ENCODE data around the gene MMP20. TPM values are rescaled to one million over a fixed set of nuclear protein-coding genes. Genes with fewer than 3 reads are reported as not detected.

Gene MMP20
- total RNA-seq, 3 donors from 2014 or later, result not detected

DNA sequence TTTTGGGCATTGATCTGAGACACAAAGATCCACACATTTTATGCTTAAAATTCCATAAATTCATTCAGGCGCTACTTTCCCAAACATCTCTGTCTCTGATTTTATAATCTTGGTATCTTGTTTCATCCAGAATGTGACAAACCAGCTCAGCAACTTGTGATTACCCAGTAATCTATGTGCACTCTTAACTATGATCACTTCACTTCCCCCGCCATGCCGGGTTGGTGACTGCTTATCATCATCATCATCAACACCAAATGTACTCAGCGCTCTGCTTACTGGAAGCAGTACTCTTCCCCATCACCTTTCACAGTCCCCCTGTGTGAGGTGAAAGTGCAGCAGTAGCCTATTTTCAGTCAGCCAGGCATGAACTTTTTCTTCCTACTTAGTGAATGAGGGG lies 79.4 kb downstream of the MMP20 start:
- Histone ChIP-seq H3K4me1 (ENCODE audit: low read depth) (no peaks in the 10 kb centered on the region), H3K4me3 (no peak overlapping the region), H3K36me3 (ENCODE audit: low read depth) (no peaks in the 10 kb centered on the region), H3K9me3 (no peaks in the 10 kb centered on the region)
- ATAC-seq, result no peak
- TF ChIP-seq, protein P1, sequence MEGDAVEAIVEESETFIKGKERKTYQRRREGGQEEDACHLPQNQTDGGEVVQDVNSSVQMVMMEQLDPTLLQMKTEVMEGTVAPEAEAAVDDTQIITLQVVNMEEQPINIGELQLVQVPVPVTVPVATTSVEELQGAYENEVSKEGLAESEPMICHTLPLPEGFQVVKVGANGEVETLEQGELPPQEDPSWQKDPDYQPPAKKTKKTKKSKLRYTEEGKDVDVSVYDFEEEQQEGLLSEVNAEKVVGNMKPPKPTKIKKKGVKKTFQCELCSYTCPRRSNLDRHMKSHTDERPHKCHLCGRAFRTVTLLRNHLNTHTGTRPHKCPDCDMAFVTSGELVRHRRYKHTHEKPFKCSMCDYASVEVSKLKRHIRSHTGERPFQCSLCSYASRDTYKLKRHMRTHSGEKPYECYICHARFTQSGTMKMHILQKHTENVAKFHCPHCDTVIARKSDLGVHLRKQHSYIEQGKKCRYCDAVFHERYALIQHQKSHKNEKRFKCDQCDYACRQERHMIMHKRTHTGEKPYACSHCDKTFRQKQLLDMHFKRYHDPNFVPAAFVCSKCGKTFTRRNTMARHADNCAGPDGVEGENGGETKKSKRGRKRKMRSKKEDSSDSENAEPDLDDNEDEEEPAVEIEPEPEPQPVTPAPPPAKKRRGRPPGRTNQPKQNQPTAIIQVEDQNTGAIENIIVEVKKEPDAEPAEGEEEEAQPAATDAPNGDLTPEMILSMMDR (IDR thresholded peaks at IDR 0.05), result no peak
- DNase-seq, result no peak
- intact Hi-C loops (cut with DNase I, micrococcal nuclease), result no loop called here

DNA sequence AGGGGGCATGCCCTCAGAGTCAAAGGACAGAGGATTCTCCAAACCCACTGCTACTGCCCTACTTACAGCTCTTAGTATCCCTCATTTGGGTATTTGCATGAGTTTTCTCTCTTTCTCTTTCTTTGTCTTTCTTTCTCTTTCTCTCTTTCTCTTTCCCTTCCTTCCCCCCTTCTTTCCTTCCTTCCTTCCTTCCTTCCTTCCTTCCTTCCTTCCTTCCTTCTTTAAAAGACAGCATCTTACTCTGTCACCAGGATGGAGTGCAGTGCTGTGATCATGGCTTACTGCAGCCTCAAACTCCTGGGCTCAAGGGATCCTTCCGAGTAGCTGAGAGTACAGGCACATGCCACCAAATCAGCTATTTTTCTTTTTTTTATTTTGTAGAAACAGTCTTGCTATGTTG lies 80.5 kb downstream of the MMP20 start:
- Histone ChIP-seq H3K36me3 (ENCODE audit: low read depth) (no peaks in the 10 kb centered on the region), H3K9me3 (no peaks in the 10 kb centered on the region), H3K4me1 (ENCODE audit: low read depth) (no peaks in the 10 kb centered on the region), H3K4me3 (no peak overlapping the region)
- intact Hi-C loops (cut with DNase I, micrococcal nuclease), result no loop called here
- no peak for DNase-seq
- TF ChIP-seq, protein P1 (IDR thresholded peaks at IDR 0.05), result no peak
- ATAC-seq, result no peak

DNA sequence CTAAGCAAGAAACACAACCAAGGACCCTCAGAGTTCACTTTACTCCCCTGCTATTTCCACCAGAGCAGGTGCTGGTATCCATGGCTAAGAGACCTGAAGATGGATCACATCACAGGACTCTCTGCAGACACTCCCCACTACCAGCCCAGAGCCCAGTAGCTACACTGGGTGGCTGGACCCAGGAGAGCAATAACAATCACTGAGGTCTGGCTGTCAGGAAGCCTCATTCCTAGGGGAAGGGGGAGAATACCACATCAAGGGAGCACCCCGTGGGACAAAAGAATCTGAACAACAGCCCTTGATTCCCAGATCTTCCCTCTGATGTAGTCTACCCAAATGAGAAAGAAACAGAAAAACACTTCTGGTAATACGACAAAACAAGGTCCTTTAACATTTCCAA lies 85.6 kb downstream of the MMP20 start:
- intact Hi-C loops (cut with DNase I, micrococcal nuclease), result no loop called here
- ATAC-seq (no peak), DNase-seq (no peak)
- Histone ChIP-seq H3K4me3 (no peak overlapping the region), H3K4me1 (ENCODE audit: low read depth) (no peaks in the 10 kb centered on the region), H3K9me3 (no peaks in the 10 kb centered on the region), H3K36me3 (ENCODE audit: low read depth) (no peaks in the 10 kb centered on the region)
- TF ChIP-seq, protein P1 (IDR thresholded peaks at IDR 0.05), result no peak

DNA sequence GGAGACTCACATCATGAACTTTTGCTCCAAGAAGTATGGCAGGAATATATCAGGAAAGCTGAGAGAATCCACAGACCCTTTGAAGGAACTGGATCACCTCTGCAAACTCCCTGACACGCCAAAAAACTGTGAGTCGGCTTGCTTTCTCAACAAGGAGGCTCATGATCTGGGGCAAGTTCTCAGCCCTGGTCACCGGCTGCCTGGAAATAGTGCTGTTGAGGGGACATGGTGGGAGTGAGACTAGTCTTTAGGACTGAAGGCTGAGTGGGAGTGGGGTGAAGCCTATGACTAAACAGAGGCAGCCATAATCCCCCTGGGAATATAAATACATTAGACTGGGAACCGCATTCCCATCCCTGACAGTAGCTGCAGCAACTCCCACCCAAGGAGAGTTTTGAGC lies 86.2 kb downstream of the MMP20 start:
- DNase-seq (no peak), ATAC-seq (no peak)
- intact Hi-C loops (cut with DNase I, micrococcal nuclease), result no loop called here
- no peak overlapping the region for H3K4me3 ChIP-seq
- TF ChIP-seq, protein P1 (IDR thresholded peaks at IDR 0.05), result no peak
- no peaks in the 10 kb centered on the region for H3K36me3 ChIP-seq (ENCODE audit: low read depth)
- no peaks in the 10 kb centered on the region for H3K9me3 ChIP-seq
- H3K4me1 ChIP-seq (ENCODE audit: low read depth), result no peaks in the 10 kb centered on the region

DNA sequence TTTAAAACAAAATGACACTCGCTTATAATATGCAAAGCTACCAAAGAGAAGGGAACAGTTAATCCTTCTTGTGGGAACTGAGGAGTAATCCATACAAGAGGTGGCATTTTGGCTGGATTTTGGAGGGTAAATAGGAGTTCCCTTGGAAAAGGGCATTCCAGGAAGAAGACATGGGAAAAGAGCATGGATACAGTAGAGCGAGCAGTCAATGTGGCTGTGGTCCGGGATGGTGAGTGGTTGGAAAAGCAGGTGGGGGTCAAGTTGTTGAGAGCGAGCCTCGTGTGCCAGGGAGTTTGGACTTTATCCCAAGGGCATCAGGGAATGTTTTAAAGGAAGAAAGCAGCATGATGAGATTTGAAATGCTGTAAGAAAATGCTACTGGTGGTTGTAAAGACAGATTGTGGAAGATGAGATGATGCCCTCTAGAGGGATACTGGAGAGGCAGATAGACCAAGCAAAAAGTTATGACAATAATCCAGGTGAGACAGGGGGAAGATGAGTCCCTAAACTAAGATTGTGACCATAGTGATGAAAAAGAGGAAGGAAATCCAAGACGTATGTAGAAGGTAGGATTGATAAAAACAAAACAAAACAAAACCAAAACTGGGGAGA lies 90.8 kb downstream of the MMP20 start:
- ATAC-seq, result no peak
- intact Hi-C loops (cut with DNase I, micrococcal nuclease), result no loop called here
- Histone ChIP-seq H3K36me3 (ENCODE audit: low read depth) (no peaks in the 10 kb centered on the region), H3K4me1 (ENCODE audit: low read depth) (no peaks in the 10 kb centered on the region), H3K9me3 (no peaks in the 10 kb centered on the region), H3K4me3 (no peak overlapping the region)
- TF ChIP-seq, protein P1 (IDR thresholded peaks at IDR 0.05), result no peak
- DNase-seq, result no peak

DNA sequence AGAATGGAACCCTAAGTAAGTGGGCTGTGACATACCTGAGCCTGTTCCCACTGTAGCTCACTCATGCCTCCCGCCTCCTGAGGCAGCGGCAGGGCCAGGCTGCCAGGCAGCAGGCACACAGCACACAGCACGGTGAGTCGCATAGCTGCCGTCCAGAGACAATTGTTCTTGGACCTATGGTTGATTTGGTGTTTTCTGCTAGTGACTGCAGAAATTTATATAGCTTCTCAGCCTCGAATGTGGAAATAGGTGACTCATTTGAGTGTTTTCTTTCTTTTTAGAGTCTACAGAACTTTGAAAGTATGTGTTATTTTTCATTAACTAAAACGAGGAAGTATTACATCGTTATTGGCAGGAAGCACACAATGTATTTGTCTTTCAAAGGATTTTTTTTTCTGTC lies 94.6 kb downstream of the MMP20 start, which contains the start of gene MMP7:
Gene MMP7, minus strand, starts transcription at position 190 of the 400 bp plus-strand sequence. Its CDS starts 47 bp downstream, at position 143.
- ATAC-seq, result peak; percentile 83
- no peaks in the 10 kb centered on the region for H3K9me3 ChIP-seq
- H3K4me1 ChIP-seq (ENCODE audit: low read depth), result no peaks in the 10 kb centered on the region
- H3K36me3 ChIP-seq (ENCODE audit: low read depth), result no peaks in the 10 kb centered on the region
- TF ChIP-seq, protein P1 (IDR thresholded peaks at IDR 0.05), result no peak
- peak in 1 of 3 donors; percentile 26 for DNase-seq
- no peak within 1 kb of the TSS for H3K4me3 ChIP-seq
- intact Hi-C loops (cut with DNase I, micrococcal nuclease), result no loop called here

Data from mucosa of descending colon (tissue), 3 donors.